NB4 (cell line): ENCODE results near the gene TRAM2.

Source experiments
- CTCF ChIP-seq: IDR thresholded peaks from one replicate; pipeline ENCODE4 v1.5.1; 2012; ENCODE audit warnings: low read depth, low read length
- MYC ChIP-seq: IDR thresholded peaks from 2 replicates; pipeline ENCODE4 v1.6.1; 2011; ENCODE audit warnings: low read depth, low read length
- POLR2A ChIP-seq: IDR thresholded peaks from 2 replicates; pipeline ENCODE4 v1.6.1; 2011; ENCODE audit warnings: mild to moderate bottlenecking; ENCODE audit not compliant: insufficient read length; ENCODE audit errors: extremely low read depth
- TF ChIP-seq, protein P1 (sequence below): IDR thresholded peaks from 2 replicates; pipeline ENCODE4 v1.6.1; 2011; ENCODE audit warnings: low read depth, low read length

DNA sequence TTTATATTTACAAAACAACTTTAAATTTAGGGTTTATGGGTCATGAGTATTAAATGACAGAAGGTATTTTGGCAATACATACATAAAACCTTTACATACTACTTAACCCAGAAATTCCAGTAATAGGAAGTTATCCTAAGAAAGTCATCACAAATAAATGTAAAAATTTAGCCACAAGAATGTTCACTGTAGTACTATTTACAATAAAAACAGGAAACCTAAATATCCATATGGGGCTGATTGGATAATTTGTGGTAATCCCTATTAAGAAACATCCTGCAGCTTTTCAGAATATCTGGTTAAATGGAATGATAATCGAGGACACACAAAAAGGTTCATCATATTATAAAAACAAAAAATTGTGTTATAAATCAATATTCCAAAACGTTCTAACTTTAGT lies 44.4 kb downstream of the TRAM2 start:
- TF ChIP-seq CTCF (no peak), POLR2A (no peak), MYC (no peak)
- TF ChIP-seq, protein P1, sequence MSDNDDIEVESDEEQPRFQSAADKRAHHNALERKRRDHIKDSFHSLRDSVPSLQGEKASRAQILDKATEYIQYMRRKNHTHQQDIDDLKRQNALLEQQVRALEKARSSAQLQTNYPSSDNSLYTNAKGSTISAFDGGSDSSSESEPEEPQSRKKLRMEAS = no peak
